ENCODE data around the gene CYTH2.

The CYTH2 gene

DNA sequence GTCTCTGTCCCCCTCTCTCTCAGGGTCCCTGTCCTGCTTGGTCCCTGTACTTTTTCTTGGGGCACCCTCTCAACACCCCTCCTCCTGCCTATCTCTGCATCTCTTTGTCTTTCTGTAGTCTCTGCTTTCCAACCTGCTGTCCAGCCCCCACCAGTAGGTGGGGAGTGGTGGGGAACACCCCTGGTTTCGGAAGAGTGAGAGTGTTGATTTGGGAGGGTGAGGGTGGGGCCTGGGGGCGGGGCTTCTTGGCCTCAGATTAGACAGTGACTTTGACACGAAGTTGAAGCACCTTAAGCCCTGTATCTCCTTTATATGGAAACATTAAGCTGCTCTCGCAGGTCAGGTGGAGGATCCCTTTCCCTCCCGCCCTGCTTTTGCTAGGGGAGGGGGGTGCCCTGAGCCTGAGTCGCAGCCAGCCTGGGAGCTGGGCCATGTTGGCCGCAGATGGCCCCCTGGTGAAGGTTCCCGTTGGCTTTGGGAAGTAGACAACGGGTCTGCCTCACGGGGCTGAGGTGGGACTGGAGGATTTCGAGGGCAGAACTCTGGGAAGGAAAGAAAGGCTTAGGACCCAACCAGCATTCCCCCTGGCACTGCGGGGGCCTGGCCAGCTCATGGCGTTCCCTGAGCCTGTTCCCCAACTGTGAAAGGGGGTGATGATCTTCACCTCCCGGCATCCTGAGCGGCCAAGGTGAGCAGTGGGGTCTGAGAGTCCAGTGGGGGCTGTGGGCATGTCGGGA, 13.8 kb upstream of the CYTH2 start, which contains the start of gene KCNJ14:
KCNJ14 (plus strand) TSS at position 404 of the 737 bp plus-strand sequence. CDS start 6,151 bp downstream, outside the sequence.
- H3K27ac ChIP-seq (ENCODE audit: extremely low read depth, low read depth, low read length), result no peak within 1 kb of the TSS
- no peaks in the 10 kb centered on the region for H3K9me3 ChIP-seq (ENCODE audit: control insufficient read depth, insufficient read depth, low read depth, low read length)
- peak; percentile 78 for TF ChIP-seq KLF1 (tag by site-specific recombination; IDR thresholded peaks at IDR 0.05)
- no peak for TF ChIP-seq KLF7 (tag by site-specific recombination; IDR thresholded peaks at IDR 0.05; ENCODE audit: borderline replicate concordance)
- H3K36me3 ChIP-seq (ENCODE audit: control insufficient read depth in 2 of 2, insufficient read depth in 1 of 2, low read length in 2 of 2), result peaks cover 54 to 72% of the 10 kb centered on the region in 2 experiments; a peak in 2 of 3 replicates
- POLR2A ChIA-PET, result interaction anchor here (0.5 kb wide), 1 partner anchor 24 kb away, joined by 5 read pairs; no protein-coding TSS in a partner anchor
- CTCF ChIA-PET, result no interaction called here
- no peak within 1 kb of the TSS for H3K4me3 ChIP-seq (ENCODE audit: low read depth, low read length)
- H3K4me1 ChIP-seq (ENCODE audit: control insufficient read depth, insufficient read depth, low read length), result no peaks in the 10 kb centered on the region

DNA sequence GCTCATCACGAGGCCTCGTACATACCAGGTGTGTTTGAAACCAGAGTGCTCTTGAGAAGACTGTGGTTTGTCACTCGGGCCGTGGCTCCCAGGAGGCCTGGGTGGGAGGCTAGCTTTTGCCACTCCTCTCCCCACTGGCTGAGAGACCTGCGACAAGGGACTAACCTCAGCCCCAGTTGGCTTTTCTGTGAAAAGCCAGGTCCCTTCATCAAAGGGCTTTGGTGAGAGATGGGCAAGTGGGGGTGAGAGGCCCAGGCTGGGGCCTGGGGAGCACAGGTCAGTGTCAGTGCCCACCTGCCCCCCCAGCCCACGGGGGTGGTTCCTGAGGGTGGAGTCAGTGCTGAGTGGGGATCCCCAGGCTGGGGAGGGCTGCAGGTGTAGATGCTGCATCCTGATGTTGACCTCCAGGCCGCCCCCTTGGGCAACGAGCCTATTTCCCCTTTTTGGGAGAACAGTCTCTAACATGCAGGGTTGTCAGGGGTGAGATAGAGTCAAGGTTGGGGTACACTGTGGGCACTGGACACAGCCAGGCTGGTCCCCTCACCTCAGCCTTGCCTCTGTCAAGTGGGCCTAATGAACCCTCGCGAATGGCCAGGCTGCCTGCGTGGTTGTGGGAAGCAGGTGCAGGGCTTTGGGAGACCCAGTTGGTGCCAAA, 13.1 kb upstream of the CYTH2 start:
- CTCF ChIA-PET, result no interaction called here
- Histone ChIP-seq H3K4me3 (ENCODE audit: low read depth, low read length) (no peak overlapping the region), H3K4me1 (ENCODE audit: control insufficient read depth, insufficient read depth, low read length) (no peaks in the 10 kb centered on the region), H3K27ac (ENCODE audit: extremely low read depth, low read depth, low read length) (no peak overlapping the region), H3K9me3 (ENCODE audit: control insufficient read depth, insufficient read depth, low read depth, low read length) (no peaks in the 10 kb centered on the region), H3K36me3 (ENCODE audit: control insufficient read depth in 2 of 2, insufficient read depth in 1 of 2, low read length in 2 of 2) (peaks cover 56 to 65% of the 10 kb centered on the region in 2 experiments)
- POLR2A ChIA-PET, result no interaction called here
- TF ChIP-seq ZNF433 (tag by site-specific recombination; IDR thresholded peaks at IDR 0.05; ENCODE audit: low read depth), result no peak
- TF ChIP-seq ZNF394 (tag by site-specific recombination; IDR thresholded peaks at IDR 0.05; ENCODE audit: borderline replicate concordance), result no peak
- no peak for TF ChIP-seq ZNF707 (tag by site-specific recombination; IDR thresholded peaks at IDR 0.05)
- no peak for TF ChIP-seq ZNF677 (tag by site-specific recombination; IDR thresholded peaks at IDR 0.05)
- no peak for TF ChIP-seq ZNF654 (tag by site-specific recombination; IDR thresholded peaks at IDR 0.05; ENCODE audit: low read depth)
- TF ChIP-seq, protein P1, sequence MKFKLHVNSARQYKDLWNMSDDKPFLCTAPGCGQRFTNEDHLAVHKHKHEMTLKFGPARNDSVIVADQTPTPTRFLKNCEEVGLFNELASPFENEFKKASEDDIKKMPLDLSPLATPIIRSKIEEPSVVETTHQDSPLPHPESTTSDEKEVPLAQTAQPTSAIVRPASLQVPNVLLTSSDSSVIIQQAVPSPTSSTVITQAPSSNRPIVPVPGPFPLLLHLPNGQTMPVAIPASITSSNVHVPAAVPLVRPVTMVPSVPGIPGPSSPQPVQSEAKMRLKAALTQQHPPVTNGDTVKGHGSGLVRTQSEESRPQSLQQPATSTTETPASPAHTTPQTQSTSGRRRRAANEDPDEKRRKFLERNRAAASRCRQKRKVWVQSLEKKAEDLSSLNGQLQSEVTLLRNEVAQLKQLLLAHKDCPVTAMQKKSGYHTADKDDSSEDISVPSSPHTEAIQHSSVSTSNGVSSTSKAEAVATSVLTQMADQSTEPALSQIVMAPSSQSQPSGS (tag by site-specific recombination; IDR thresholded peaks at IDR 0.05; ENCODE audit: low read depth), result no peak
- TF ChIP-seq GLI2 (tag by site-specific recombination; IDR thresholded peaks at IDR 0.05; ENCODE audit: borderline replicate concordance, low read depth), result no peak
- no peak for TF ChIP-seq ZNF843 (tag by site-specific recombination; IDR thresholded peaks at IDR 0.05)
- TF ChIP-seq HOXD13 (CRISPR knock-in tag; IDR thresholded peaks at IDR 0.05; ENCODE audit: borderline replicate concordance), result no peak
- TF ChIP-seq ZNF223 (tag by site-specific recombination; IDR thresholded peaks at IDR 0.05), result no peak
- no peak for TF ChIP-seq ZNF175 (tag by site-specific recombination; IDR thresholded peaks at IDR 0.05)
- no peak for TF ChIP-seq ZNF785 (tag by site-specific recombination; IDR thresholded peaks at IDR 0.05)
- TF ChIP-seq ZNF248 (tag by site-specific recombination; IDR thresholded peaks at IDR 0.05), result no peak

DNA sequence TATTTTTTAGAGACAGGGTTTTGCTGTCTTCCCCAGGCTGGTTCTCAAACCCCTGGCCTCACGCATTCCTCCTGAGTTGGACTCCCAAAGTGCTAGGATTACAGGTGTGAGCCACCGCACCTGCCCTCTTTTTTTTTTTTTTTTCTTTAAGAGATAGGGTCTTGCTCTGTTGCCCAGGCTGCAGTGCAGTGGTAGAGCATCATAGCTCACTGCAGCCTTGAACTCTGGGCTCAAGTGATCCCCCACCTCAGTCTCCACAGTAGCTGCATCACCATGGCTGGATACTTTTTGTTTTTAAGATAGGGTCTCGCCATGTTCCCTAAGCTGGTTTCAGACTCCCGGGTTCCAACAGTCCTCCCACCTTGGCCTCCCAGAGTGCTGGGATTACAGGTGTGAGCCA, 12.3 kb upstream of the CYTH2 start:
- ChIA-PET CTCF (interaction anchor here (0.5 to 0.6 kb wide), 2 partner anchors 121 to 385 kb away, joined by 3 to 4 read pairs; no protein-coding TSS in a partner anchor), POLR2A (interaction anchor here (0.6 to 1.1 kb wide), 2 partner anchors 23 to 36 kb away, joined by 3 to 5 read pairs; no protein-coding TSS in a partner anchor)
- Histone ChIP-seq H3K4me1 (ENCODE audit: control insufficient read depth, insufficient read depth, low read length) (no peaks in the 10 kb centered on the region), H3K4me3 (ENCODE audit: low read depth, low read length) (no peak overlapping the region), H3K36me3 (ENCODE audit: control insufficient read depth in 2 of 2, insufficient read depth in 1 of 2, low read length in 2 of 2) (peaks cover 54 to 59% of the 10 kb centered on the region in 2 experiments), H3K27ac (ENCODE audit: extremely low read depth, low read depth, low read length) (no peak overlapping the region), H3K9me3 (ENCODE audit: control insufficient read depth, insufficient read depth, low read depth, low read length) (no peaks in the 10 kb centered on the region)
- TF ChIP-seq, protein P2, sequence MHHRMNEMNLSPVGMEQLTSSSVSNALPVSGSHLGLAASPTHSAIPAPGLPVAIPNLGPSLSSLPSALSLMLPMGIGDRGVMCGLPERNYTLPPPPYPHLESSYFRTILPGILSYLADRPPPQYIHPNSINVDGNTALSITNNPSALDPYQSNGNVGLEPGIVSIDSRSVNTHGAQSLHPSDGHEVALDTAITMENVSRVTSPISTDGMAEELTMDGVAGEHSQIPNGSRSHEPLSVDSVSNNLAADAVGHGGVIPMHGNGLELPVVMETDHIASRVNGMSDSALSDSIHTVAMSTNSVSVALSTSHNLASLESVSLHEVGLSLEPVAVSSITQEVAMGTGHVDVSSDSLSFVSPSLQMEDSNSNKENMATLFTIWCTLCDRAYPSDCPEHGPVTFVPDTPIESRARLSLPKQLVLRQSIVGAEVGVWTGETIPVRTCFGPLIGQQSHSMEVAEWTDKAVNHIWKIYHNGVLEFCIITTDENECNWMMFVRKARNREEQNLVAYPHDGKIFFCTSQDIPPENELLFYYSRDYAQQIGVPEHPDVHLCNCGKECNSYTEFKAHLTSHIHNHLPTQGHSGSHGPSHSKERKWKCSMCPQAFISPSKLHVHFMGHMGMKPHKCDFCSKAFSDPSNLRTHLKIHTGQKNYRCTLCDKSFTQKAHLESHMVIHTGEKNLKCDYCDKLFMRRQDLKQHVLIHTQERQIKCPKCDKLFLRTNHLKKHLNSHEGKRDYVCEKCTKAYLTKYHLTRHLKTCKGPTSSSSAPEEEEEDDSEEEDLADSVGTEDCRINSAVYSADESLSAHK (tag by site-specific recombination; IDR thresholded peaks at IDR 0.05), result no peak
- TF ChIP-seq ZNF121 (tag by site-specific recombination; IDR thresholded peaks at IDR 0.05), result peak; percentile 71; the same call in 1 of the 2 replicates

Data from HEK293 (cell line).